G401.6 (cell line): ENCODE results near the gene PATJ.
"Not testable (repeated sequence)": the region's sequence is repeated elsewhere in the genome, so short reads cannot be mapped to it uniquely, and the experiment has no call there.

Source experiments
- FAIRE-seq: peaks from 2 replicates; lab custom pipeline; 2012; peaks lifted over from hg19 to GRCh38; lab: Jason Lieb, UNC

The PATJ gene

GRCh38 chr1:62178372-62178771, 436.1 kb downstream of the PATJ start:
- no peak for FAIRE-seq

- FAIRE-seq, result not testable (repeated sequence)
Observed at GRCh38 chr1:62180054-62180453, 437.8 kb downstream of the PATJ start.

- no peak for FAIRE-seq
Observed at GRCh38 chr1:62180639-62181038, 438.4 kb downstream of the PATJ start.

- FAIRE-seq, result no peak
Observed at GRCh38 chr1:62181532-62181931, 439.3 kb downstream of the PATJ start.

GRCh38 chr1:62182157-62182556, 439.9 kb downstream of the PATJ start:
- FAIRE-seq, result not testable (repeated sequence)

- not testable (repeated sequence) for FAIRE-seq
Observed at GRCh38 chr1:62183164-62184020, 441.1 kb downstream of the PATJ start.

GRCh38 chr1:62184336-62184735, 442.1 kb downstream of the PATJ start:
- FAIRE-seq, result no peak

- not testable (repeated sequence) for FAIRE-seq
Observed at GRCh38 chr1:62185233-62185632, 443.0 kb downstream of the PATJ start.

GRCh38 chr1:62185677-62186076, 443.4 kb downstream of the PATJ start:
- no peak for FAIRE-seq

GRCh38 chr1:62187548-62187947, 445.3 kb downstream of the PATJ start:
- FAIRE-seq, result no peak

GRCh38 chr1:62188111-62188510, 445.8 kb downstream of the PATJ start:
- no peak for FAIRE-seq

- FAIRE-seq, result no peak
Observed at GRCh38 chr1:62194651-62195544, 452.6 kb downstream of the PATJ start, which contains the start of gene L1TD1. Gene L1TD1 (plus strand): TSS chr1:62194849. CDS start chr1:62206629, 11,780 bp downstream.

GRCh38 chr1:62196086-62196690, 453.9 kb downstream of the PATJ start:
- FAIRE-seq, result no peak

- no peak for FAIRE-seq
Observed at GRCh38 chr1:62198069-62198780, 455.9 kb downstream of the PATJ start.

- no peak for FAIRE-seq
Observed at GRCh38 chr1:62198781-62199125, 456.5 kb downstream of the PATJ start.

- no peak for FAIRE-seq
Observed at GRCh38 chr1:62207187-62207586, 464.9 kb downstream of the PATJ start.

- FAIRE-seq, result no peak
Observed at GRCh38 chr1:62208087-62208486, 465.8 kb downstream of the PATJ start.

- no peak for FAIRE-seq
Observed at GRCh38 chr1:62208970-62209369, 466.7 kb downstream of the PATJ start.

GRCh38 chr1:62209931-62210595, 467.8 kb downstream of the PATJ start:
- FAIRE-seq, result no peak

GRCh38 chr1:62210960-62211359, 468.7 kb downstream of the PATJ start:
- no peak for FAIRE-seq

- FAIRE-seq, result no peak
Observed at GRCh38 chr1:62212411-62212810, 470.1 kb downstream of the PATJ start.
